CD4-positive, alpha-beta T cell treated with Interleukin-4 for 4 hours (primary cell): ENCODE data around the gene CYP4Z1.
"Not testable (repeated sequence)": the region's sequence is repeated elsewhere in the genome, so short reads cannot be mapped to it uniquely, and the experiment has no call there.

Source experiments
- DNase-seq: peaks from one replicate; pipeline ENCODE4 v3.0.0-alpha.2; 2020

Gene CYP4Z1

GRCh38 chr1:47128854-47129253 lies 61.8 kb downstream of the CYP4Z1 start:
- not testable (repeated sequence) for DNase-seq

GRCh38 chr1:47129489-47130230 lies 62.6 kb downstream of the CYP4Z1 start:
- not testable (repeated sequence) for DNase-seq

GRCh38 chr1:47132665-47133064 lies 65.6 kb downstream of the CYP4Z1 start:
- DNase-seq, result not testable (repeated sequence)

- DNase-seq, result no peak
Measured at GRCh38 chr1:47137198-47137597, 70.2 kb downstream of the CYP4Z1 start, which contains the start of gene CYP4A22. Gene CYP4A22, plus strand, starts transcription at chr1:47137441. Its CDS starts 45 bp downstream, at chr1:47137486.

- DNase-seq, result no peak
Measured at GRCh38 chr1:47137925-47138615, 71.0 kb downstream of the CYP4Z1 start.

GRCh38 chr1:47140358-47140757 lies 73.3 kb downstream of the CYP4Z1 start:
- DNase-seq, result not testable (repeated sequence)

- not testable (repeated sequence) for DNase-seq
Measured at GRCh38 chr1:47143654-47144053, 76.6 kb downstream of the CYP4Z1 start.

- DNase-seq, result not testable (repeated sequence)
Measured at GRCh38 chr1:47146495-47146894, 79.5 kb downstream of the CYP4Z1 start.

- no peak for DNase-seq
Measured at GRCh38 chr1:47147047-47147785, 80.2 kb downstream of the CYP4Z1 start.

- not testable (repeated sequence) for DNase-seq
Measured at GRCh38 chr1:47149162-47149561, 82.1 kb downstream of the CYP4Z1 start.

GRCh38 chr1:47156457-47156856 lies 89.4 kb downstream of the CYP4Z1 start:
- not testable (repeated sequence) for DNase-seq

GRCh38 chr1:47157957-47158356 lies 90.9 kb downstream of the CYP4Z1 start:
- not testable (repeated sequence) for DNase-seq

GRCh38 chr1:47160716-47161115 lies 93.7 kb downstream of the CYP4Z1 start:
- DNase-seq, result no peak

- DNase-seq, result no peak
Measured at GRCh38 chr1:47161298-47162040, 94.4 kb downstream of the CYP4Z1 start.

GRCh38 chr1:47164552-47164951 lies 97.5 kb downstream of the CYP4Z1 start:
- no peak for DNase-seq
